Measurements from ENCODE around the gene TMEM80. TPM values are rescaled to one million over a fixed set of nuclear protein-coding genes. Genes with fewer than 3 reads are reported as not detected.

The TMEM80 gene
- total and polyA plus RNA-seq, 2 donors (not counting 3 experiments of a cell fraction or from before 2014, with no cell fraction given) = 21.2 to 26.6 TPM

DNA sequence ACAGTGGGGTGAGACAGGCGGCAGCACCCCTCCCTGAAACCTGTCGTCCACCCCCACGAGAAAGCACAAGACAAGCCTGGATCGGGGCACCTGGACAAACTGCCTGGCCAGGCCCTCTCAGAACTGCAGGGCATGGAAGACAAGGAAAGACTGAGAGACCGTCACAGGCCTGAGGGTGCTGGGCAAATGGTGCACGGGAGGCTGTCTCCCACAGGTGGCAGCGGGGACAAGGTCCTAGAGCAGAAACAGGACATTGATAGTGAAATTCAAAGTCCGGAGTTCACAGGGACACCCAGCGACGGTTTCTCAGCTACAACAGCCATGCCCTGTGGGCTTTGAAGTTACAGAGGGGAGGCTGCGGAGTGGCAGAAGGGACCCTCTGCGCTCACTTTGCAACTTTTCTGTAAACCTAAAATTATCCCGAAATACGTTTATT lies 37.9 kb upstream of the TMEM80 start:
- no peaks in the 10 kb centered on the region for H3K9me1 ChIP-seq (replicated peaks; ENCODE audit: control insufficient read depth, extremely low read depth, insufficient read depth, low read length)
- H3K4me1 ChIP-seq (ENCODE audit: control insufficient read depth, extremely low read depth, insufficient read depth, low read length) = no peaks in the 10 kb centered on the region
- ChIA-PET POLR2A (no interaction called here), CTCF (no interaction called here)
- BruUV-seq (replicated peaks) = no TSS peak
- H2AFZ ChIP-seq (ENCODE audit: low read depth, low read length) = no peak overlapping the region
- H3K9me3 ChIP-seq (replicated peaks; ENCODE audit: control insufficient read depth, insufficient read depth, low read length) = no peaks in the 10 kb centered on the region
- H3K9ac ChIP-seq (replicated peaks; ENCODE audit: extremely low read depth, insufficient read depth, low read length) = no peak overlapping the region
- H3K4me3 ChIP-seq (replicated peaks in 1 of 3; ENCODE audit: insufficient read depth in 1 of 3, low read depth in 1 of 3, low read length in 3 of 3) = no peak overlapping the region
- dilution Hi-C loops (cut with MboI; ENCODE audit: extremely low pct_ligation_motif_present, low sequenced_read_pairs) (no loop called here), intact Hi-C loops (cut with micrococcal nuclease) (no loop called here)
- H4K20me1 ChIP-seq (replicated peaks; ENCODE audit: control insufficient read depth, extremely low read depth, insufficient read depth, low read length) = no peaks in the 10 kb centered on the region
- H3K4me2 ChIP-seq (ENCODE audit: insufficient read depth, low read length) = no peak overlapping the region
- H3K27me3 ChIP-seq (ENCODE audit: control insufficient read depth in 2 of 2, insufficient read depth in 2 of 2, low read length in 2 of 2) = no peaks in the 10 kb centered on the region
- H3K27ac ChIP-seq (ENCODE audit: insufficient read depth, low read depth, low read length) = no peak overlapping the region
- FAIRE-seq (no peak), DNase-seq (ENCODE audit: low read depth, low spot score) (no peak)
- H3K36me3 ChIP-seq (ENCODE audit: control insufficient read depth in 2 of 2, extremely low read depth in 1 of 2, insufficient read depth in 2 of 2, low read length in 2 of 2) = peaks cover 2 to 32% of the 10 kb centered on the region in 2 experiments
- H3K79me2 ChIP-seq (ENCODE audit: control insufficient read depth, insufficient read depth, low read length) = no peaks in the 10 kb centered on the region
- TF ChIP-seq MYC (IDR thresholded peaks at IDR 0.05; ENCODE audit: low read depth, low read length) = no peak
- TF ChIP-seq EZH2 (IDR thresholded peaks at IDR 0.05; ENCODE audit: borderline replicate concordance, low read depth, low read length, severe bottlenecking) = no peak
- no peak for TF ChIP-seq JUN (IDR thresholded peaks at IDR 0.05; ENCODE audit: borderline replicate concordance, insufficient read depth, insufficient read length, low read depth)
- no peak for TF ChIP-seq GATA2 (IDR thresholded peaks at IDR 0.05; ENCODE audit: insufficient read depth, insufficient read length, low read depth, low read length)
- TF ChIP-seq POLR2AphosphoS5 (IDR thresholded peaks at IDR 0.05; ENCODE audit: insufficient read depth, low read depth, low read length) = no peak
- TF ChIP-seq FOS (IDR thresholded peaks at IDR 0.05; ENCODE audit: borderline replicate concordance, insufficient read depth, low read length) = no peak
- TF ChIP-seq, protein P1, sequence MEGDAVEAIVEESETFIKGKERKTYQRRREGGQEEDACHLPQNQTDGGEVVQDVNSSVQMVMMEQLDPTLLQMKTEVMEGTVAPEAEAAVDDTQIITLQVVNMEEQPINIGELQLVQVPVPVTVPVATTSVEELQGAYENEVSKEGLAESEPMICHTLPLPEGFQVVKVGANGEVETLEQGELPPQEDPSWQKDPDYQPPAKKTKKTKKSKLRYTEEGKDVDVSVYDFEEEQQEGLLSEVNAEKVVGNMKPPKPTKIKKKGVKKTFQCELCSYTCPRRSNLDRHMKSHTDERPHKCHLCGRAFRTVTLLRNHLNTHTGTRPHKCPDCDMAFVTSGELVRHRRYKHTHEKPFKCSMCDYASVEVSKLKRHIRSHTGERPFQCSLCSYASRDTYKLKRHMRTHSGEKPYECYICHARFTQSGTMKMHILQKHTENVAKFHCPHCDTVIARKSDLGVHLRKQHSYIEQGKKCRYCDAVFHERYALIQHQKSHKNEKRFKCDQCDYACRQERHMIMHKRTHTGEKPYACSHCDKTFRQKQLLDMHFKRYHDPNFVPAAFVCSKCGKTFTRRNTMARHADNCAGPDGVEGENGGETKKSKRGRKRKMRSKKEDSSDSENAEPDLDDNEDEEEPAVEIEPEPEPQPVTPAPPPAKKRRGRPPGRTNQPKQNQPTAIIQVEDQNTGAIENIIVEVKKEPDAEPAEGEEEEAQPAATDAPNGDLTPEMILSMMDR (IDR thresholded peaks at IDR 0.05; ENCODE audit: extremely low read depth in 1 of 2, insufficient read depth in 1 of 2, low read depth in 1 of 2, low read length in 2 of 2) = no peak
- no peak for TF ChIP-seq POLR2A (IDR thresholded peaks at IDR 0.05; ENCODE audit: low read depth, low read length)

Data from endothelial cell of umbilical vein (primary cell).